Brain microvascular endothelial cell (primary cell): ENCODE data around the gene RIOK2.

ENCODE experiments used
- DNase-seq: peaks from one replicate; pipeline ENCODE4 v3.0.0-alpha.2; 2020
- H3K27ac ChIP-seq: fragments of 250-450 bp; sonication (Bioruptor Pico); 2 replicates; pipeline ENCODE4 v1.5.1; 2020; ENCODE audit warnings: mild to moderate bottlenecking, moderate library complexity
- H3K27me3 ChIP-seq: fragments of 250-450 bp; sonication (Bioruptor Pico); replicated peaks from 2 replicates; pipeline ENCODE4 v1.5.1; 2020; ENCODE audit warnings: mild to moderate bottlenecking
- H3K36me3 ChIP-seq: fragments of 250-450 bp; sonication (Bioruptor Pico); replicated peaks from 2 replicates; pipeline ENCODE4 v1.5.1; 2020; ENCODE audit warnings: mild to moderate bottlenecking
- H3K4me3 ChIP-seq: 2 replicates; pipeline ENCODE4 v1.5.1; 2011; ENCODE audit warnings: low read depth, mild to moderate bottlenecking, control low read depth, low read length, moderate library complexity
- in situ Hi-C: cut with HindIII; loops from 2 replicates; pipeline ENCODE4 v1.10.0; 2017; ENCODE audit warnings: low sequenced_read_pairs, low pct_ligation_motif_present
- TF ChIP-seq, protein P1 (sequence below): IDR thresholded peaks from 2 replicates; pipeline ENCODE4 v1.5.1; 2011; ENCODE audit warnings: low read depth, mild to moderate bottlenecking, moderate library complexity, low read length, control low read depth, inconsistent platforms; ENCODE audit errors: missing control alignments

Gene RIOK2

DNA sequence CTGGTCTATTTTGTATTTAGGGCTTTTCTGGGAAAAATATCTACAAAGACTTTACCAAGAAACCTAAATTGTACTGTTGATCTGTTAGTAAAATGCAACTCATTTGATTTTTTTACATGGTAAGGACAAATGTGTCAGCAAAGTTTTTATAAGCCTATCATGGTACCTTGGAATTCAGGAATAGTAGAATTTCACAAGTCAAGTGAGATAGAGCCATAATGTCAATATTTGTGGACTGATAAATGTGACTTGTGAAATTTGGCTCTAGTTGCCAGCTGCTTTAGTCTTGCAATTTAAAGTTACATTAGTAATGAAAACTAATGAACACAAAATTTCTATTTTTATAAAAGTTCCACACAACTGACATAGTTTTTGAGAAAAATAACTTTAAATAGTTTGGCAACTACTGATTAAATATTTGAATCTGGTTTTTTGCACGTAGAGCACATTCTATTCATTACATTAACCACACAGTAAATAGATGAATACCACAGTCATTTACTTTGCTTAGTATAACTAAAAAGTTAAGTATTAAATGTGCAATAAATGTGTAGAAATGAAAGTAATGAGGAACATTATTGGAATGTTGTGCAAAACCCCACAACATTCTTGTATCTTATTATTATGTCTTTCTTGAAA, 41.2 kb upstream of the RIOK2 start:
- no peaks in the 10 kb centered on the region for H3K27me3 ChIP-seq
- H3K36me3 ChIP-seq, result no peaks in the 10 kb centered on the region
- in situ Hi-C loops, result no loop called here
- TF ChIP-seq, protein P1, sequence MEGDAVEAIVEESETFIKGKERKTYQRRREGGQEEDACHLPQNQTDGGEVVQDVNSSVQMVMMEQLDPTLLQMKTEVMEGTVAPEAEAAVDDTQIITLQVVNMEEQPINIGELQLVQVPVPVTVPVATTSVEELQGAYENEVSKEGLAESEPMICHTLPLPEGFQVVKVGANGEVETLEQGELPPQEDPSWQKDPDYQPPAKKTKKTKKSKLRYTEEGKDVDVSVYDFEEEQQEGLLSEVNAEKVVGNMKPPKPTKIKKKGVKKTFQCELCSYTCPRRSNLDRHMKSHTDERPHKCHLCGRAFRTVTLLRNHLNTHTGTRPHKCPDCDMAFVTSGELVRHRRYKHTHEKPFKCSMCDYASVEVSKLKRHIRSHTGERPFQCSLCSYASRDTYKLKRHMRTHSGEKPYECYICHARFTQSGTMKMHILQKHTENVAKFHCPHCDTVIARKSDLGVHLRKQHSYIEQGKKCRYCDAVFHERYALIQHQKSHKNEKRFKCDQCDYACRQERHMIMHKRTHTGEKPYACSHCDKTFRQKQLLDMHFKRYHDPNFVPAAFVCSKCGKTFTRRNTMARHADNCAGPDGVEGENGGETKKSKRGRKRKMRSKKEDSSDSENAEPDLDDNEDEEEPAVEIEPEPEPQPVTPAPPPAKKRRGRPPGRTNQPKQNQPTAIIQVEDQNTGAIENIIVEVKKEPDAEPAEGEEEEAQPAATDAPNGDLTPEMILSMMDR, result no peak
- no peak for DNase-seq
- no peak overlapping the region for H3K27ac ChIP-seq
- H3K4me3 ChIP-seq, result no peak overlapping the region

GRCh38 chr5:97223596-97223995, 40.5 kb upstream of the RIOK2 start:
- DNase-seq, result no peak
- no peaks in the 10 kb centered on the region for H3K36me3 ChIP-seq
- TF ChIP-seq, protein P1, result no peak
- H3K4me3 ChIP-seq, result no peak overlapping the region
- no peak overlapping the region for H3K27ac ChIP-seq
- no peaks in the 10 kb centered on the region for H3K27me3 ChIP-seq
- in situ Hi-C loops, result no loop called here

GRCh38 chr5:97209343-97209742, 26.3 kb upstream of the RIOK2 start:
- H3K4me3 ChIP-seq, result no peak overlapping the region
- in situ Hi-C loops, result no loop called here
- no peaks in the 10 kb centered on the region for H3K36me3 ChIP-seq
- no peak overlapping the region for H3K27ac ChIP-seq
- no peak for DNase-seq
- H3K27me3 ChIP-seq, result no peaks in the 10 kb centered on the region
- TF ChIP-seq, protein P1, result no peak

DNA sequence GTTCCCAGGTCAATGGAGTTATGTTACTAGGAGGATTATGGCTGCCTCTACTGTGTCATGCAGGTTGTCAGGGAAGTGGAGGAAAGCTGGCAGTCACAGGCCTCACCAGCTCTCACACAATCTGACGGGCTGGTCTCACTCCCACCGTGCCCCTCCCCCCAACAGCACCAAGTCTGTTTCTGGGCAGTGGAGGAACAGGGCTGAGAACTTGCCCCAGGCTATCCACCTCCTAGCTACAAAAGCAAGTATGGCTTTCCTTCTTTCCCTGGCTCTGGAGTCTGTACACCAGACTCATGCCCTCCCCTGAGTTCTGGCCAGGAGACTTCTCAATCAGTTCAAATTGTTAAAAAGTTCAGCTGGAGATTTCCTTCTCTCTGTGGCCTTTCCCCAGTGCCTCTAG, 25.7 kb upstream of the RIOK2 start:
- no peak overlapping the region for H3K4me3 ChIP-seq
- TF ChIP-seq, protein P1, result no peak
- no peak overlapping the region for H3K27ac ChIP-seq
- in situ Hi-C loops, result no loop called here
- H3K27me3 ChIP-seq, result no peaks in the 10 kb centered on the region
- H3K36me3 ChIP-seq, result no peaks in the 10 kb centered on the region
- DNase-seq, result no peak

DNA sequence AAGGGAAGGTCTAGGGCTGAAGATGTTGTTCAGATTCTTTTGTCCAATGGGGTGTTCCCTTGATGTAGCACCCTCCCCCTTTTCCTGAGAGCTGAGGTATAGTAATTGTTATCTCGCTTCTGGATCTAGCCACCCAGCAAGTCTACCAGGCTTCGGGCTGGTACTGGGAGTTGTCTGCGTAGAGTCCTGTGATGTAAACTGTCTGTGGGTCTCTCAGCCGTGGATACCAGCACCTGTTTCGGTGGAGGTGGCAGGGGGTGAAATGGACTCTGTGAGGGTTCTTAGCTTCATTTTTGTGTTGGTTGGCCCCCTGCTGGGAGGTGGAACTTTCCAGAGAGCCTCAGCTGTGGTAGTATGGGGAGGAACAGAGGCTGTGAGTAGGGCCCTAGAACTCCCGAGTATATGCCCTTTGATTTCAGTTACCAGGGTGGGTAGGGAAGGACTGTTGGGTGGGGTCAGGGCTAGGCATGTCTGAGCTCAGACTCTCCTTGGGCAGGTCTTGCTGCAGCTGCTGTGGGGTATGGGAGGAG, 25.2 kb upstream of the RIOK2 start:
- Histone ChIP-seq H3K27ac (no peak overlapping the region), H3K4me3 (no peak overlapping the region), H3K36me3 (no peaks in the 10 kb centered on the region), H3K27me3 (no peaks in the 10 kb centered on the region)
- DNase-seq, result no peak
- in situ Hi-C loops, result no loop called here
- TF ChIP-seq, protein P1, result no peak

DNA sequence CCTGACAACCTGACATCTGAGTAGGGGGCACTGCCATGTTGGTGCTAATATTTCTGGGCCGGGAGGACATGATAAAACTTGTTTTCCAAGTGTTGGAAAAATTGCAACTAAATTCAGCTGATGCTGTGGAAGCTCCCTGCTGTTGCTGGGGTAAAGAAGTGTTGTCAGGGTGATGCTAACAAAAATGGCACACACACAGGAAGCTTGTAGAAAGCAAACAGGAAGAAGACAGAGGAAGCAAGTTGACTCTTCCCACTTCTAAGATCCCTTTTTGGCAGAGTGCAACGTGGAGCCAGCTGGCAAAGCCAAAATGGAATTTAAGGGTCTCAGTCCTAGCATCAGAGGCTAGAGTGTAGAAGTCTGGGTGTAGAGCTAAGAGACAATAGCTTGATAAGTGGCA, 11.3 kb upstream of the RIOK2 start:
- no peak for DNase-seq
- TF ChIP-seq, protein P1, result no peak
- Histone ChIP-seq H3K27ac (no peak overlapping the region), H3K36me3 (no peaks in the 10 kb centered on the region), H3K27me3 (no peaks in the 10 kb centered on the region), H3K4me3 (no peak overlapping the region)
- in situ Hi-C loops, result no loop called here
